CD4-positive, alpha-beta T cell (primary cell): ENCODE data around the gene MCC. TPM values are rescaled to one million over a fixed set of nuclear protein-coding genes. Genes with fewer than 3 reads are reported as not detected.

Experiments
- ATAC-seq: fragments of 200-7000 bp; cut with Tn5 transposase; one replicate; pipeline ENCODE4 v1.10.0; 2022; ENCODE audit warnings: mild to moderate bottlenecking; ENCODE audit not compliant: poor library complexity
- CTCF ChIA-PET: fragments of 350-600 bp; sonication (Branson Sonifier 250); formaldehyde crosslinking; loops from one replicate; lab custom pipeline; 2021; ENCODE audit warnings: antibody characterized with exemption, inconsistent platforms; lab: Charles Lee
- POLR2A ChIA-PET: fragments of 350-600 bp; sonication (Branson Sonifier 250); formaldehyde crosslinking; loops from one replicate; lab custom pipeline; 2021; ENCODE audit warnings: antibody characterized with exemption, inconsistent platforms; lab: Charles Lee
- DNase-seq, 14 experiments: peaks; one replicate each; pipeline ENCODE4 v3.0.0-alpha.2; 2013 to 2020; ENCODE audit warnings: mixed read lengths in 2 of 14
- H3K27ac ChIP-seq, 2 donors: one replicate each; pipeline versions ENCODE4 v1.5.1 to v1.7.0; 2013; ENCODE audit warnings: low read length in 2 of 2, low read depth in 1 of 2, mild to moderate bottlenecking in 1 of 2
- H3K27me3 ChIP-seq, 2 experiments: 1 replicate in 1 of 2; 2 replicates in 1 of 2; pipeline versions ENCODE4 v1.6.1 to v1.7.0; 2013; ENCODE audit warnings: low read length in 2 of 2, control low read depth in 1 of 2, mild to moderate bottlenecking in 1 of 2, moderate library complexity in 1 of 2; ENCODE audit not compliant: insufficient read depth in 2 of 2, control insufficient read depth in 1 of 2
- H3K36me3 ChIP-seq: one replicate; pipeline ENCODE4 v1.6.1; 2013; ENCODE audit warnings: low read length, control low read depth; ENCODE audit not compliant: insufficient read depth
- H3K4me1 ChIP-seq: one replicate; pipeline ENCODE4 v1.6.1; 2013; ENCODE audit warnings: low read length, control low read depth; ENCODE audit not compliant: insufficient read depth
- H3K4me3 ChIP-seq: one replicate; pipeline ENCODE4 v1.5.1; 2013; ENCODE audit warnings: mild to moderate bottlenecking, low read length, moderate library complexity
- H3K9me3 ChIP-seq, 2 experiments: 1 replicate in 1 of 2; 2 replicates in 1 of 2; pipeline versions ENCODE4 v1.6.1 to v1.7.0; 2013; ENCODE audit warnings: low read length in 2 of 2, mild to moderate bottlenecking in 2 of 2, control low read depth in 1 of 2, moderate library complexity in 1 of 2; ENCODE audit not compliant: control insufficient read depth in 1 of 2, insufficient read depth in 1 of 2
- H3K27ac Mint-ChIP-seq: one replicate; pipeline ENCODE4 v1.8.0; 2020; ENCODE audit warnings: mixed read lengths
- H3K27me3 Mint-ChIP-seq: one replicate; pipeline ENCODE4 v1.8.0; 2021; ENCODE audit warnings: mixed read lengths
- H3K36me3 Mint-ChIP-seq: one replicate; pipeline ENCODE4 v1.8.0; 2021; ENCODE audit warnings: low read depth, mixed read lengths
- H3K4me1 Mint-ChIP-seq: one replicate; pipeline ENCODE4 v1.8.0; 2021; ENCODE audit warnings: low read depth, mixed read lengths
- H3K4me3 Mint-ChIP-seq: one replicate; pipeline ENCODE4 v1.8.0; 2020; ENCODE audit warnings: mild to moderate bottlenecking, mixed read lengths
- H3K9me3 Mint-ChIP-seq: one replicate; pipeline ENCODE4 v1.8.0; 2020; ENCODE audit warnings: mixed read lengths
- CTCF ChIP-seq: fragments of 200-600 bp; IDR thresholded peaks from one replicate; pipeline ENCODE4 v1.8.0; 2022; ENCODE audit warnings: antibody characterized with exemption, mild to moderate bottlenecking
- intact Hi-C, 2 experiments: fragments of 100-400 bp; cut with DNase I in 1 of 2; cut with micrococcal nuclease in 1 of 2; formaldehyde crosslinking; loops; one replicate each; pipeline versions ENCODE4 v1.15.1 to v1.9.0; 2023 to 2025; cut with DNase I, micrococcal nuclease
- total RNA-seq, 174 experiments: library from RNA in 2 of 174; stranded (reverse) in 2 of 174; gene quantifications; one replicate each; pipeline ENCODE4 v1.2.3 and lab custom pipeline; 2021 to 2026

Gene MCC
- total RNA-seq, 2 experiments from 2014 or later: 3.2 to 3.3 TPM

- H3K4me1 Mint-ChIP-seq: peaks cover 16% of the 10 kb centered on the region
- intact Hi-C loops: no loop called here
Measured at GRCh38 chr5:113265190-113265589, 223.1 kb downstream of the MCC start.

GRCh38 chr5:113264046-113264445 is 224.2 kb downstream of the MCC start:
- H3K36me3 ChIP-seq: no peaks in the 10 kb centered on the region
- Mint-ChIP-seq H3K4me1 (peaks cover 4% of the 10 kb centered on the region), H3K9me3 (no peaks in the 10 kb centered on the region), H3K36me3 (no peaks in the 10 kb centered on the region), H3K4me3 (no peak overlapping the region), H3K27ac (no peak overlapping the region), H3K27me3 (peaks cover 4% of the 10 kb centered on the region)
- DNase-seq (no peak), ATAC-seq (no peak)
- CTCF ChIA-PET: no interaction called here
- H3K4me1 ChIP-seq: no peaks in the 10 kb centered on the region
- intact Hi-C loops: no loop called here
- TF ChIP-seq CTCF: no peak
- no peaks in the 10 kb centered on the region for H3K9me3 ChIP-seq
- no peak overlapping the region for H3K4me3 ChIP-seq
- no peaks in the 10 kb centered on the region for H3K27me3 ChIP-seq
- POLR2A ChIA-PET: no interaction called here
- H3K27ac ChIP-seq: no peak overlapping the region

More at GRCh38 chr5:113265190-113265589, 223.1 kb downstream of the MCC start:
- no peaks in the 10 kb centered on the region for H3K36me3 ChIP-seq
- Mint-ChIP-seq H3K9me3 (no peaks in the 10 kb centered on the region), H3K4me3 (no peak overlapping the region), H3K27ac (no peak overlapping the region), H3K27me3 (peaks cover 4% of the 10 kb centered on the region), H3K36me3 (no peaks in the 10 kb centered on the region)
- ChIA-PET POLR2A (no interaction called here), CTCF (no interaction called here)
- H3K4me3 ChIP-seq: no peak overlapping the region
- H3K9me3 ChIP-seq: no peaks in the 10 kb centered on the region
- H3K27me3 ChIP-seq: no peaks in the 10 kb centered on the region
- no peak for TF ChIP-seq CTCF
- H3K4me1 ChIP-seq: no peaks in the 10 kb centered on the region
- H3K27ac ChIP-seq: no peak overlapping the region
- ATAC-seq: no peak
- no peak for DNase-seq

GRCh38 chr5:113263545-113263944 is 224.7 kb downstream of the MCC start:
- Mint-ChIP-seq H3K27ac (no peak overlapping the region), H3K27me3 (peaks cover 4% of the 10 kb centered on the region), H3K4me3 (no peak overlapping the region), H3K4me1 (no peaks in the 10 kb centered on the region), H3K36me3 (no peaks in the 10 kb centered on the region), H3K9me3 (no peaks in the 10 kb centered on the region)
- no peaks in the 10 kb centered on the region for H3K36me3 ChIP-seq
- H3K9me3 ChIP-seq: no peaks in the 10 kb centered on the region
- CTCF ChIA-PET: no interaction called here
- ATAC-seq (no peak), DNase-seq (no peak)
- H3K4me3 ChIP-seq: no peak overlapping the region
- H3K4me1 ChIP-seq: no peaks in the 10 kb centered on the region
- H3K27ac ChIP-seq: no peak overlapping the region
- POLR2A ChIA-PET: no interaction called here
- TF ChIP-seq CTCF: no peak
- intact Hi-C loops: no loop called here
- no peaks in the 10 kb centered on the region for H3K27me3 ChIP-seq
